ENCODE results near the gene FYN.

FYN gene

GRCh38 chr6:111855753-111856152 is 17.5 kb downstream of the FYN start:
- TF ChIP-seq CTCF (conservative IDR thresholded peaks at IDR 0.05; ENCODE audit: low read depth, low read length), result no peak
- no peak overlapping the region for H3K4me3 ChIP-seq (ENCODE audit: low read depth, low read length)
- no peak for DNase-seq (ENCODE audit: low read depth)

GRCh38 chr6:111854683-111855082 is 18.6 kb downstream of the FYN start:
- no peak overlapping the region for H3K4me3 ChIP-seq (ENCODE audit: low read depth, low read length)
- peak; percentile 57 for DNase-seq (ENCODE audit: low read depth)
- no peak for TF ChIP-seq CTCF (conservative IDR thresholded peaks at IDR 0.05; ENCODE audit: low read depth, low read length)

- peak; percentile 70 for DNase-seq (ENCODE audit: low read depth)
- TF ChIP-seq CTCF (conservative IDR thresholded peaks at IDR 0.05; ENCODE audit: low read depth, low read length), result no peak
- no peak overlapping the region for H3K4me3 ChIP-seq (ENCODE audit: low read depth, low read length)
Measured at GRCh38 chr6:111852725-111853124, 20.5 kb downstream of the FYN start.

GRCh38 chr6:111850295-111850937 is 22.8 kb downstream of the FYN start:
- H3K4me3 ChIP-seq (ENCODE audit: low read depth, low read length), result no peak overlapping the region
- no peak for TF ChIP-seq CTCF (conservative IDR thresholded peaks at IDR 0.05; ENCODE audit: low read depth, low read length)
- no peak for DNase-seq (ENCODE audit: low read depth)

- DNase-seq (ENCODE audit: low read depth), result no peak
- no peak for TF ChIP-seq CTCF (conservative IDR thresholded peaks at IDR 0.05; ENCODE audit: low read depth, low read length)
- H3K4me3 ChIP-seq (ENCODE audit: low read depth, low read length), result no peak overlapping the region
Measured at GRCh38 chr6:111849298-111849697, 24.0 kb downstream of the FYN start.

GRCh38 chr6:111848262-111848812 is 24.9 kb downstream of the FYN start:
- TF ChIP-seq CTCF (conservative IDR thresholded peaks at IDR 0.05; ENCODE audit: low read depth, low read length), result no peak
- no peak for DNase-seq (ENCODE audit: low read depth)
- no peak overlapping the region for H3K4me3 ChIP-seq (ENCODE audit: low read depth, low read length)

All from choroid plexus epithelial cell (primary cell).